SK-N-SH (cell line): ENCODE data around the gene CTRB1.

ENCODE experiments used
- CTCF ChIP-seq: fragments of 200-600 bp; sonication (generic); IDR thresholded peaks from 2 replicates; pipeline ENCODE4 v1.6.1; 2017; ENCODE audit warnings: antibody characterized with exemption, mild to moderate bottlenecking, moderate library complexity
- EP300 ChIP-seq, 2 experiments: IDR thresholded peaks; 2 replicates each; pipeline versions ENCODE4 v1.4.0 to v1.6.1; 2012; ENCODE audit warnings: borderline replicate concordance in 1 of 2, low read depth in 1 of 2, low read length in 1 of 2
- EZH2phosphoT487 ChIP-seq: fragments of 200-600 bp; sonication (generic); IDR thresholded peaks from 2 replicates; pipeline ENCODE4 v1.6.1; 2017; ENCODE audit warnings: low read depth, mixed run types, mild to moderate bottlenecking, antibody characterized with exemption, moderate library complexity, borderline replicate concordance
- NRF1 ChIP-seq: IDR thresholded peaks from 2 replicates; pipeline ENCODE4 v1.6.1; 2012; ENCODE audit warnings: low read depth, mild to moderate bottlenecking, low read length
- PBX3 ChIP-seq: IDR thresholded peaks from 2 replicates; pipeline ENCODE4; 2012
- POLR2AphosphoS5 ChIP-seq: IDR thresholded peaks from 2 replicates; pipeline ENCODE4 v1.6.1; 2012; ENCODE audit warnings: low read depth, low read length
- RAD21 ChIP-seq: IDR thresholded peaks from 2 replicates; pipeline ENCODE4 v1.6.1; 2012; ENCODE audit warnings: mild to moderate bottlenecking, low read length
- RCOR1 ChIP-seq: fragments of 150-350 bp; IDR thresholded peaks from 2 replicates; pipeline ENCODE4 v1.6.1; 2017; ENCODE audit warnings: antibody characterized with exemption, low read length
- RFX5 ChIP-seq: IDR thresholded peaks from 2 replicates; pipeline ENCODE4 v1.6.1; 2012; ENCODE audit warnings: mild to moderate bottlenecking, improper control_type of control experiment, low read length
- SMC3 ChIP-seq: IDR thresholded peaks from 2 replicates; pipeline ENCODE4 v1.6.1; 2012; ENCODE audit warnings: low read depth, low read length, improper control_type of control experiment
- TAF1 ChIP-seq: IDR thresholded peaks from 2 replicates; pipeline ENCODE4 v1.6.1; 2012; ENCODE audit warnings: low read depth, mild to moderate bottlenecking, low read length, moderate library complexity, borderline replicate concordance
- TCF12 ChIP-seq: IDR thresholded peaks from 2 replicates; pipeline ENCODE4 v1.4.0; 2012

- TF ChIP-seq RCOR1 (0 out of 2 replicates have a peak, but pooled peaks have one; percentile 15), CTCF (no peak), EZH2phosphoT487 (no peak), RAD21 (no peak), TAF1 (0 out of 2 replicates have a peak, but pooled peaks have one; percentile 10), PBX3 (no peak), NRF1 (no peak), RFX5 (no peak), SMC3 (no peak), EP300 (IDR thresholded peaks at IDR 0.05; ENCODE audit: borderline replicate concordance in 1 of 2, low read depth in 1 of 2, low read length in 1 of 2) (no peak), POLR2AphosphoS5 (no peak), TCF12 (no peak)
Measured at GRCh38 chr16:75251280-75252048, 32.7 kb downstream of the CTRB1 start, which contains the start of gene BCAR1.
